ENCODE results near the gene FHL3.

- no peak for TF ChIP-seq CTCF (IDR thresholded peaks at IDR 0.05; ENCODE audit: insufficient read depth, low read length, poor library complexity, severe bottlenecking)
- no peak for TF ChIP-seq EZH2phosphoT487 (conservative IDR thresholded peaks at IDR 0.05; ENCODE audit: low read length)
These were observed 1.8 kb downstream of the FHL3 start for GRCh38 chr1:38003261-38004250.
